GM18517 (cell line): Measurements from ENCODE around the gene ZSWIM5.
"Not testable (repeated sequence)": the region's sequence is repeated elsewhere in the genome, so short reads cannot be mapped to it uniquely, and the experiment has no call there.

ENCODE experiments used
- ATAC-seq: cut with Tn5 transposase; IDR thresholded peaks from one replicate; pipeline ENCODE4 v1.9.1; 2021; ENCODE audit warnings: mild to moderate bottlenecking, moderate library complexity; ENCODE audit not compliant: unreplicated experiment

Gene ZSWIM5

GRCh38 chr1:45097944-45098343, 108.5 kb downstream of the ZSWIM5 start:
- no peak for ATAC-seq

GRCh38 chr1:45097079-45097478, 109.3 kb downstream of the ZSWIM5 start:
- no peak for ATAC-seq

GRCh38 chr1:45095450-45095849, 111.0 kb downstream of the ZSWIM5 start:
- ATAC-seq: no peak

GRCh38 chr1:45094371-45094770, 112.0 kb downstream of the ZSWIM5 start:
- not testable (repeated sequence) for ATAC-seq

GRCh38 chr1:45093334-45093733, 113.1 kb downstream of the ZSWIM5 start:
- ATAC-seq: no peak

GRCh38 chr1:45089711-45090110, 116.7 kb downstream of the ZSWIM5 start:
- no peak for ATAC-seq

- ATAC-seq: no peak
Measured at GRCh38 chr1:45084562-45084961, 121.8 kb downstream of the ZSWIM5 start.

- no peak for ATAC-seq
Measured at GRCh38 chr1:45079533-45079932, 126.9 kb downstream of the ZSWIM5 start.

- not testable (repeated sequence) for ATAC-seq
Measured at GRCh38 chr1:45076959-45077358, 129.4 kb downstream of the ZSWIM5 start.

- ATAC-seq: no peak
Measured at GRCh38 chr1:45071567-45071966, 134.8 kb downstream of the ZSWIM5 start.

GRCh38 chr1:45067806-45068205, 138.6 kb downstream of the ZSWIM5 start:
- no peak for ATAC-seq

GRCh38 chr1:45065083-45065482, 141.3 kb downstream of the ZSWIM5 start:
- ATAC-seq: no peak

GRCh38 chr1:45062463-45062862, 143.9 kb downstream of the ZSWIM5 start:
- not testable (repeated sequence) for ATAC-seq

GRCh38 chr1:45059829-45060228, 146.6 kb downstream of the ZSWIM5 start:
- no peak for ATAC-seq

GRCh38 chr1:45057542-45057941, 148.9 kb downstream of the ZSWIM5 start:
- no peak for ATAC-seq

GRCh38 chr1:45051005-45051772, 155.2 kb downstream of the ZSWIM5 start:
- ATAC-seq: no peak

- no peak for ATAC-seq
Measured at GRCh38 chr1:45047032-45047431, 159.4 kb downstream of the ZSWIM5 start.

GRCh38 chr1:45044916-45045315, 161.5 kb downstream of the ZSWIM5 start:
- no peak for ATAC-seq

GRCh38 chr1:45043094-45043493, 163.3 kb downstream of the ZSWIM5 start:
- ATAC-seq: no peak

GRCh38 chr1:45040297-45040696, 166.1 kb downstream of the ZSWIM5 start:
- ATAC-seq: no peak

GRCh38 chr1:45038661-45039364, 167.6 kb downstream of the ZSWIM5 start:
- ATAC-seq: no peak

GRCh38 chr1:45038240-45038639, 168.2 kb downstream of the ZSWIM5 start:
- ATAC-seq: no peak
